Adipose tissue (tissue), 3 donors: Measurements from ENCODE around the gene TRPM5. TPM values are rescaled to one million over a fixed set of nuclear protein-coding genes. Genes with fewer than 3 reads are reported as not detected.
"Not testable (repeated sequence)": the region's sequence is repeated elsewhere in the genome, so short reads cannot be mapped to it uniquely, and the experiment has no call there.

Experiments used
- H3K27ac ChIP-seq: one replicate; pipeline ENCODE4 v1.5.1; 2013; ENCODE audit warnings: low read depth, low read length
- WGBS, 3 donors: extraction: QIAGEN DNeasy Blood & Tissue Kit; methylation state at CpG; one replicate each; pipeline ENCODE4 v1.1.7; 2013; 5-methylcytosine and 5-hydroxymethylcytosine counted together
- polyA plus RNA-seq, 3 donors: library from polyadenylated mRNA; stranded (reverse); fragments of 200-250 nt; gene quantifications; one replicate each; pipeline ENCODE4 v1.2.3, GENCODE V29; 2013
- donor health status: healthy with polysubstance abuse.
- donor health status: Bipolar disorder and iron deficiency.
- donor health status: healthy.

Gene TRPM5
- under 1 TPM in 1 of 3 donors, not detected in 2; 0.61 TPM for polyA plus RNA-seq

DNA sequence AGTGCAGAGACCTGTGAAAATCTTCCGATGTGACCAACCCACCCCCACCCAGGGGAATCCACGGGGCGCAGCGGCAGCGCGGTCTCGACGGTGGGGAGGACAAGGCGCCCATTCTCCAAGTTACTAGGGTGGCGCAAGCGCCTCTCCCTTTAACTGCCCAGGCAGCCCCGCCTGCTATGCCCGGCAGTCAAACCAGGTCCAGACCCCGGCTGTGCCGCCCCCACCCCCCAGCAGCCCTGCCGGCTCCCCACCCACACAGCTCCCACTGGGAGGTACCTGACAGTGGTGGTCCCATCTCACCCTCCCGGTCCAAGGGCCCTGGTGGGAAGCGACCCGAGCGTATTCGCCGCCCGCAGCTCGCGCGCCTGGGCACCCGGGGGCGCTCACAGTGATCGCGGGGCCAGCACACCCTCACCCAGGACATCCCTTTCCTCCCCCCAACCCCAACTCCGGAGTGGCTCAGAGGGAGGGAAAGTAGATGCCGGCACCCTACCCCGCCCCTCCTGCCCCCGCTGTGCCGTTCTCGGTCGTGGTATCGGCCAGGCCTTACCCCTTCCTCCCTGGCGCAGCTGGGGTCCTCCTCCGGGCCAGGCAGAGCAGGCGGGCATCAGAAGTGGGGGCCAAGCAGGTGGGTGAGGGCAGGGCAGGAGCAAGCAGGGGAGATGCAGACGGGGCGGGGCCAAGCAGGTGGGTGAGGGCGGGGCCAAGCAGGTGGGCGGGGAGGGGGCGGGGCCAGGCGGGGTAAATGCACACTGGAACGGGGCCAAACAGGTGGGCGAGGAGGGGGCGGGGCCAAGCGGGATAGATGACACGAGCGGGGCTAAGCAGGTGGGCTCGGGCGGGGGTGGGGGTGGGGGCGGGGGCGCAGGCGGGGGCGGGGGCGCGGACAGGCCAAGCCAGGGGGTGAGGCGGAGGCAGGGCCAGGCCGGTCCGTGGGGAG is at the start of gene TRPM5:
Gene TRPM5 (minus strand): TSS at position 634 of the 940 bp plus-strand sequence. CDS start 21,478 bp downstream, outside the sequence.
- no peak within 1 kb of the TSS for H3K27ac ChIP-seq
- WGBS, 3 donors, result 6 to 11% (median 7%) methylated on average over 35 to 57 of the region's 64 CpGs

- WGBS, 3 donors, result 33 to 56% (median 50%) methylated on average over 2 of the region's 2 CpGs
- no peak overlapping the region for H3K27ac ChIP-seq
Observed at GRCh38 chr11:2489083-2489482, 44.8 kb upstream of the TRPM5 start.

GRCh38 chr11:2488004-2488403 is 43.7 kb upstream of the TRPM5 start:
- no peak overlapping the region for H3K27ac ChIP-seq

- 92 to 96% (median 93%) methylated on average over 16 of the region's 16 CpGs for WGBS, 3 donors
- H3K27ac ChIP-seq, result no peak overlapping the region
Observed at GRCh38 chr11:2484576-2485125, 40.3 kb upstream of the TRPM5 start.

- 12 to 58% (median 43%) methylated on average over 14 of the region's 14 CpGs for WGBS, 3 donors
- no peak overlapping the region for H3K27ac ChIP-seq
Observed at GRCh38 chr11:2483426-2483825, 39.1 kb upstream of the TRPM5 start.

DNA sequence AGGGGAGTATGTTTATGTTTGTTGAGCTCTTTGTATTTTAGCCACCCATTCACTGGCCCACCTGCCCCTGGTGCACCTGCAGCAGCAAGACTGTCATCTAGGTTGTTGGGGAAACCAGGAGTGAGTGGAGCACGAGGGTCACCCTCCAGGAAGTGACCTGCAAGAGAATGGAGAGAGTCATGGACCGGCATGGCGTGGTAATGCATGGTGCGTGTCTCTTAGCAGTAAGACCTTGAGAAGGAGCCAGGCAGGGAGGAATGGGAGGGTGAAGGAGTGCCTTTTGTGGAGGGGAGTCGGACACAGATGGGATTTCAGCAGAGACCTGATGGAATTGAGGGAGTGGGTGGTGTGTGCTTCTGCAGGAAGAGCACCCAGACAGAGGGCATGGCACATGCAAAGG is 38.4 kb upstream of the TRPM5 start:
- H3K27ac ChIP-seq, result no peak overlapping the region

DNA sequence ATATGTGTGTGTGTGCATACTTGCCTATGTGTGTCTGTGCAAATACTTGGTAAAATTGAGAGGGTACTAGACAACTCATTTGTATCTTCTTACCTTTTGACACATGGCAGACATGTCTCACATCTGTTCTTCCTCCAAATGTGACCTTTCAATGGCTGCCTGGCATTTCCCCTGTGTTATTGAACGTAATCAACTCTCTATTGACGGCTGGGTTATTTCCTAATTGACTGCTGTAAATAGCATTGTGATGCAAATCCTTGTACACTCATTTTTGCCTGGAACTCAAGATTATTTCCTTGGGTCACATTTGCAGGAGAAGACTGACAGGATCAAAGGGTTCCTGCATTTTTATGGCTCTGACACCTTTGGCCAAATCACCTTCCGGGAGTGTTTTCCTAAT is 37.9 kb upstream of the TRPM5 start:
- H3K27ac ChIP-seq, result no peak overlapping the region
- WGBS, 3 donors, result 44 to 65% (median 48%) methylated on average over 3 of the region's 3 CpGs

More for the DNA sequence above, 38.4 kb upstream of the TRPM5 start:
- WGBS, 3 donors, result 52 to 72% (median 64%) methylated on average over 5 of the region's 5 CpGs

DNA sequence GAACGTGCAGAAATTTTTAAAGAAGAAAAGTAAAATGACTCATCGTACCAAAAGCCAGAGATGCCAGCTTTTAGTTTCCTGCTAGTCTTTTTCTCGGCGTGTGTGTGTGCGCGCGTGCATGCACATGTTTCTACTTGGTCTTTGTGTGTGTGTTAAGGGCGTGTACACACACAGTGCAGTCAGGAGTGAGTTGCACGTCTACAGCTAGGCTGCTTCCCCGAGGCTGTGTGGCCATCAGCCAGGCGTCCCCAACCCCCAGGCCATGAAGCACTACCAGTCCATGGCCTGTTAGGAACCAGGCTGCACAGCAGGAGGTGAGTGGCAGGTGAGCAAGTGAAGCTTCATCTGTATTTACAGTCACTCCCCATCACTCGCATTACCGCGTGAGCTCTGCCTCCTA is 36.9 kb upstream of the TRPM5 start:
- WGBS, 3 donors, result 49 to 75% (median 61%) methylated on average over 14 of the region's 14 CpGs
- H3K27ac ChIP-seq, result no peak overlapping the region

DNA sequence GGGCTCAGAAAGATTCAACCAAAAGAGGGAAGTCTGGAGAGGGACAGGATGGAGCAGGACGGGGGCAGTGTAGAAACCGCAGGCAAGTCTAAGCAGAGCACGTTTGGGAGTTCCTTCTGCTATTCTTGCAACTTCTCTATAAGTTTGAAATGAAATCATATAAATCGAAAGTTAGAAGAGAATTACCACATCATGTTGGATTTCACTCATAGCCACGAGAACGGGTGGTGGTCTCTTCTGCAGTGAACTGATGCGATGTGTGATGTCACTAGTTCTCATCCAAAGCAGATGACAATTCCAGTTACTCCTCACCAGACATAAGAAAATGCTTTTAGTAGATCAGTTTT is 36.5 kb upstream of the TRPM5 start:
- 44 to 74% (median 53%) methylated on average over 7 of the region's 7 CpGs for WGBS, 3 donors
- no peak overlapping the region for H3K27ac ChIP-seq

DNA sequence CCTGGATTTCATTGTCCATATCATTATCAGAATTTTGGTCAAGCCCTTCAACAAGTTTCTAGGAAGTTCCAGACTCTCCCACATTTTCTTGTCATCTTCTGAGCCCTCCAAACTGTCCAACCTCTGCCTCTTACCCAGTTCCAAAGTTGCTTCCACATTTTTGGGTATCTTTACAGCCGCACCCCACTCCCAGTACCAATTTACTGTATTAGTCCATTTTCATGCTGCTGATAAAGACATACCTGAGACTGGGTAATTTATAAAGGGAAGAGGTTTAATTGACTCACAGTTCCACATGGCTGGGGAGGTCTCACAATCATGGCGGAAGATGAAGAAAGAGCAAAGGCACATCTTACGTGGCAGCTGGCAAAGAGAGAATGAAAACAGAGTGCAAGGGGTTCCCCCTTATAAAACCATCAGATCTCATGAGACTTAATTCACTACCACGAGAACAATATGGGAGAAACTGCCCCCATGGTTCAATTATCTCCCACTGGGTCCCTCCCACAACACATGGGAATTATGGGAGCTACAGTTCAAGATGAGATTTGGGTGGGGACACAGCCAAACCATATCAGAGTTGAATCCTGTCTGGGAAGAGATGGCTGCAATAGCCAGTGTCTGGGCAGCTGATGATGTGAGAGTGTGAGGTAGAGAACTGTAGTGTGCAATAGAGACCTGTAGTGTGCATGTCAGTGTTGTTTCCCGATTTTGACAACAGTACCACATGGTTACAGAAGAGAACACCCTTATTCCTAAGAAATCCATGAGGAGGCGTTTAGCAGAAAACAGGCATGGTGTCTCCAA is 36.0 kb upstream of the TRPM5 start:
- 58 to 83% (median 64%) methylated on average over 6 of the region's 6 CpGs for WGBS, 3 donors
- H3K27ac ChIP-seq, result not testable (repeated sequence)

GRCh38 chr11:2477936-2478335 is 33.6 kb upstream of the TRPM5 start:
- H3K27ac ChIP-seq, result no peak overlapping the region
- 85 to 94% (median 87%) methylated on average over 8 of the region's 8 CpGs for WGBS, 3 donors

GRCh38 chr11:2477254-2477653 is 32.9 kb upstream of the TRPM5 start:
- 60 to 78% (median 63%) methylated on average over 3 of the region's 3 CpGs for WGBS, 3 donors
- no peak overlapping the region for H3K27ac ChIP-seq

GRCh38 chr11:2475136-2475918 is 31.0 kb upstream of the TRPM5 start:
- WGBS, 3 donors, result 64 to 83% (median 65%) methylated on average over 17 of the region's 17 CpGs
- no peak overlapping the region for H3K27ac ChIP-seq

- H3K27ac ChIP-seq, result no peak overlapping the region
- 69 to 85% (median 82%) methylated on average over 19 of the region's 19 CpGs for WGBS, 3 donors
Observed at GRCh38 chr11:2474059-2474901, 30.0 kb upstream of the TRPM5 start.

GRCh38 chr11:2473361-2474058 is 29.2 kb upstream of the TRPM5 start:
- WGBS, 3 donors, result 93 to 94% (median 93%) methylated on average over 27 of the region's 27 CpGs
- no peak overlapping the region for H3K27ac ChIP-seq

DNA sequence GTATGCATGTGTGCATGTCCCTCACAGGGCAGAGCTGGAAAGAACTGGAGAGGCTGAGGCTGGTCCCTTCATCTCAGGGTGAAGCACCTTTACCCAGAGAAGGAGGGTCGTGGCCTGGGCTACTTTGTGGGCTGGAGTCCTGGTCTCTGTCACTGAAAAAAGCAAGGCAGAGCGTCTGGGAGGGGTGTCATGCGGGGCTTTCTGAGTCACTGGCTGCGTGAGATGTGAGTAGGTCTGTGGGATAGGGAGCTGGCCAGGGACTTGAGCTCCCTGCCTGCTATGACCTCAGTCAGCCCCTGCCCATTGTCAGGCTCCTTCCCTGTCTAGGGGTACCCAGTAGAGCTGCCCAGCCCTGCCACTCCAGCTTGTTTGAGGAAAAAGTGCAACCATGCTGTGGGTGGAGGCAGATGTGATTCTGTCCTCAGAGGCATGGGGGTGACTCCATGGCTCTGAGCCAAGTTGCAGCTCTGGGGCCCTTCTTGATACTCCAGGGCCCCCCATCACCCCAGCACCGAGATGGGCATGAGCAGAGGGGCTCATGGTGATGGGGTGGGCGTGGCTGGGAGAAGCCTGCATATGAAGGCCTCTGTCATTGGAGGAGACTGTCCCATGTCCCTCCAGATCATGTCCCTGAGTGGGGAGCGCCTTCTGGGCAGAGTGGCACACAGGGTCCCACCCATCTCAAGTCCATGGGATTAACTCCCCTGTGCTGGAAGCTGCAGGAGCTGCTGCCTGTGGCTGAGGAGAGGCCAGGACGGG is 28.3 kb upstream of the TRPM5 start:
- H3K27ac ChIP-seq, result no peak overlapping the region
- 66 to 87% (median 77%) methylated on average over 8 of the region's 8 CpGs for WGBS, 3 donors

- H3K27ac ChIP-seq, result no peak overlapping the region
- 88 to 98% (median 96%) methylated on average over 6 of the region's 6 CpGs for WGBS, 3 donors
Observed at GRCh38 chr11:2471804-2472096, 27.4 kb upstream of the TRPM5 start.
